ENCODE measurements around the gene CCP110.

Gene CCP110

GRCh38 chr16:19583665-19584300 lies 60.0 kb downstream of the CCP110 start:
- Mint-ChIP-seq H3K4me1 (ENCODE audit: low read depth) (no peaks in the 10 kb centered on the region), H3K27ac (no peak overlapping the region), H3K27me3 (ENCODE audit: low read depth) (no peaks in the 10 kb centered on the region), H3K4me3 (no peak overlapping the region), H3K36me3 (ENCODE audit: low read depth) (peaks cover 44% of the 10 kb centered on the region), H3K9me3 (peaks cover 7% of the 10 kb centered on the region)
- DNase-seq (ENCODE audit: low spot score), result peak; percentile 4

GRCh38 chr16:19588661-19589060 lies 64.9 kb downstream of the CCP110 start:
- DNase-seq (ENCODE audit: low spot score), result no peak
- Mint-ChIP-seq H3K9me3 (no peaks in the 10 kb centered on the region), H3K36me3 (ENCODE audit: low read depth) (peaks cover 16% of the 10 kb centered on the region), H3K27me3 (ENCODE audit: low read depth) (no peaks in the 10 kb centered on the region), H3K27ac (no peak overlapping the region), H3K4me3 (no peak overlapping the region), H3K4me1 (ENCODE audit: low read depth) (no peaks in the 10 kb centered on the region)

GRCh38 chr16:19589106-19589505 lies 65.4 kb downstream of the CCP110 start:
- Mint-ChIP-seq H3K36me3 (ENCODE audit: low read depth) (peaks cover 13% of the 10 kb centered on the region), H3K27me3 (ENCODE audit: low read depth) (no peaks in the 10 kb centered on the region), H3K4me1 (ENCODE audit: low read depth) (no peaks in the 10 kb centered on the region), H3K27ac (no peak overlapping the region), H3K4me3 (no peak overlapping the region), H3K9me3 (no peaks in the 10 kb centered on the region)
- no peak for DNase-seq (ENCODE audit: low spot score)

GRCh38 chr16:19589771-19590302 lies 66.1 kb downstream of the CCP110 start:
- Mint-ChIP-seq H3K36me3 (ENCODE audit: low read depth) (peaks cover 16% of the 10 kb centered on the region), H3K9me3 (no peaks in the 10 kb centered on the region), H3K4me3 (no peak overlapping the region), H3K27ac (no peak overlapping the region), H3K4me1 (ENCODE audit: low read depth) (no peaks in the 10 kb centered on the region), H3K27me3 (ENCODE audit: low read depth) (no peaks in the 10 kb centered on the region)
- DNase-seq (ENCODE audit: low spot score), result no peak

- no peak overlapping the region for H3K27ac Mint-ChIP-seq
- H3K4me3 Mint-ChIP-seq, result no peak overlapping the region
- H3K4me1 Mint-ChIP-seq (ENCODE audit: low read depth), result no peaks in the 10 kb centered on the region
- no peak for DNase-seq (ENCODE audit: low spot score)
- peaks cover 10% of the 10 kb centered on the region for H3K36me3 Mint-ChIP-seq (ENCODE audit: low read depth)
- no peaks in the 10 kb centered on the region for H3K9me3 Mint-ChIP-seq
- H3K27me3 Mint-ChIP-seq (ENCODE audit: low read depth), result no peaks in the 10 kb centered on the region
Measured at GRCh38 chr16:19595043-19595767, 71.5 kb downstream of the CCP110 start.

- H3K9me3 Mint-ChIP-seq, result no peaks in the 10 kb centered on the region
- DNase-seq (ENCODE audit: low spot score), result no peak
- no peak overlapping the region for H3K27ac Mint-ChIP-seq
- no peak overlapping the region for H3K4me3 Mint-ChIP-seq
- H3K36me3 Mint-ChIP-seq (ENCODE audit: low read depth), result peaks cover 15% of the 10 kb centered on the region
- H3K27me3 Mint-ChIP-seq (ENCODE audit: low read depth), result no peaks in the 10 kb centered on the region
- no peaks in the 10 kb centered on the region for H3K4me1 Mint-ChIP-seq (ENCODE audit: low read depth)
Measured at GRCh38 chr16:19598805-19599510, 75.2 kb downstream of the CCP110 start.

GRCh38 chr16:19599968-19600716 lies 76.4 kb downstream of the CCP110 start:
- peaks cover 16% of the 10 kb centered on the region for H3K36me3 Mint-ChIP-seq (ENCODE audit: low read depth)
- H3K9me3 Mint-ChIP-seq, result no peaks in the 10 kb centered on the region
- H3K27me3 Mint-ChIP-seq (ENCODE audit: low read depth), result no peaks in the 10 kb centered on the region
- no peak overlapping the region for H3K4me3 Mint-ChIP-seq
- H3K27ac Mint-ChIP-seq, result no peak overlapping the region
- no peaks in the 10 kb centered on the region for H3K4me1 Mint-ChIP-seq (ENCODE audit: low read depth)
- no peak for DNase-seq (ENCODE audit: low spot score)

- peaks cover 24% of the 10 kb centered on the region for H3K36me3 Mint-ChIP-seq (ENCODE audit: low read depth)
- no peak for DNase-seq (ENCODE audit: low spot score)
- H3K27ac Mint-ChIP-seq, result no peak overlapping the region
- H3K4me1 Mint-ChIP-seq (ENCODE audit: low read depth), result no peaks in the 10 kb centered on the region
- H3K27me3 Mint-ChIP-seq (ENCODE audit: low read depth), result no peaks in the 10 kb centered on the region
- H3K4me3 Mint-ChIP-seq, result no peak overlapping the region
- H3K9me3 Mint-ChIP-seq, result no peaks in the 10 kb centered on the region
Measured at GRCh38 chr16:19601083-19601976, 77.6 kb downstream of the CCP110 start.

All from T-helper 2 cell treated with Interferon-gamma antibody and Interleukin-4, amounts not matched to agents 5 μg/mL and 100 μg/mL, for 36 hours (primary cell).